Left lung (tissue), 10 donors: Measurements from ENCODE around the gene HAAO. TPM values are rescaled to one million over a fixed set of nuclear protein-coding genes. Genes with fewer than 3 reads are reported as not detected.
"Not testable (repeated sequence)": the region's sequence is repeated elsewhere in the genome, so short reads cannot be mapped to it uniquely, and the experiment has no call there.

Experiments
- ATAC-seq: fragments of 200-7000 bp; cut with Tn5 transposase; one replicate; pipeline ENCODE4 v1.9.1; 2020; ENCODE audit warnings: moderate library complexity
- DNase-seq, 4 donors: peaks; one replicate each; pipeline ENCODE4 v3.0.0-alpha.2; 2013 to 2020
- H3K27ac ChIP-seq, 2 donors: fragments of 200-600 bp; sonication (generic) in 1 of 2; one replicate each; pipeline versions ENCODE4 v1.5.0 to v1.8.0; 2020 to 2021
- H3K27me3 ChIP-seq, 2 donors: fragments of 200-600 bp; sonication (generic) in 1 of 2; one replicate each; pipeline versions ENCODE4 v1.5.0 to v1.8.0; 2020 to 2021
- H3K36me3 ChIP-seq, 2 donors: fragments of 200-600 bp; sonication (generic) in 1 of 2; one replicate each; pipeline versions ENCODE4 v1.5.0 to v1.8.0; 2020 to 2021
- H3K4me1 ChIP-seq, 2 donors: fragments of 200-600 bp; one replicate each; pipeline ENCODE4 v1.8.0; 2021
- H3K4me3 ChIP-seq, 2 donors: fragments of 200-600 bp; sonication (generic) in 1 of 2; one replicate each; pipeline versions ENCODE4 v1.5.0 to v1.8.0; 2020 to 2021; ENCODE audit warnings: mild to moderate bottlenecking in 1 of 2
- H3K9me3 ChIP-seq, 2 donors: fragments of 200-600 bp; sonication (generic) in 1 of 2; one replicate each; pipeline versions ENCODE4 v1.5.0 to v1.8.0; 2020 to 2021
- CTCF ChIP-seq, 2 donors: fragments of 200-600 bp; sonication (generic) in 1 of 2; IDR thresholded peaks; one replicate each; pipeline versions ENCODE4 v1.5.0 to v1.8.0; 2021; ENCODE audit warnings: antibody characterized with exemption in 2 of 2
- intact Hi-C, 2 donors: fragments of 100-400 bp; cut with DNase I; formaldehyde crosslinking; loops; one replicate each; pipeline versions ENCODE4 v1.11.2 to v1.14.2; 2022
- polyA plus RNA-seq, 6 donors: library from polyadenylated mRNA; unstranded; fragments of 120-200 nt; gene quantifications; one replicate each; pipeline ENCODE4 v1.2.1, GENCODE V29; 2013; ENCODE audit not compliant: insufficient read length in 6 of 6
- total RNA-seq, 2 donors: library from RNA; stranded (reverse); fragmentation: NEBNext Ultra II Directional; extraction: Animal tissue kit (Norgen Biotek cat#: 25700); gene quantifications; one replicate each; pipeline ENCODE4 v1.2.1, GENCODE V29; 2021
- donor health status: DM: no; HTN: yes; CAD: no.
- donor health status: DM: no; HTN: no; CAD: no.

The HAAO gene
- total and polyA plus RNA-seq, 8 donors: 6.2 to 32.8 (median 28.3) TPM

- no peak for DNase-seq
- Histone ChIP-seq H3K27me3 (no peaks in the 10 kb centered on the region), H3K36me3 (no peaks in the 10 kb centered on the region), H3K9me3 (no peaks in the 10 kb centered on the region), H3K4me1 (peaks cover 6 to 14% of the 10 kb centered on the region in 2 donors), H3K4me3 (no peak overlapping the region), H3K27ac (no peak overlapping the region)
- no peak for ATAC-seq
- no peak for TF ChIP-seq CTCF (IDR thresholded peaks at IDR 0.05)
- intact Hi-C loops: loop anchor here in 1 of 2 donors (10.0 kb wide), 1 partner anchor 397 kb away; no protein-coding TSS in a partner anchor
Observed at GRCh38 chr2:42838133-42838532, 45.8 kb upstream of the HAAO start.

DNA sequence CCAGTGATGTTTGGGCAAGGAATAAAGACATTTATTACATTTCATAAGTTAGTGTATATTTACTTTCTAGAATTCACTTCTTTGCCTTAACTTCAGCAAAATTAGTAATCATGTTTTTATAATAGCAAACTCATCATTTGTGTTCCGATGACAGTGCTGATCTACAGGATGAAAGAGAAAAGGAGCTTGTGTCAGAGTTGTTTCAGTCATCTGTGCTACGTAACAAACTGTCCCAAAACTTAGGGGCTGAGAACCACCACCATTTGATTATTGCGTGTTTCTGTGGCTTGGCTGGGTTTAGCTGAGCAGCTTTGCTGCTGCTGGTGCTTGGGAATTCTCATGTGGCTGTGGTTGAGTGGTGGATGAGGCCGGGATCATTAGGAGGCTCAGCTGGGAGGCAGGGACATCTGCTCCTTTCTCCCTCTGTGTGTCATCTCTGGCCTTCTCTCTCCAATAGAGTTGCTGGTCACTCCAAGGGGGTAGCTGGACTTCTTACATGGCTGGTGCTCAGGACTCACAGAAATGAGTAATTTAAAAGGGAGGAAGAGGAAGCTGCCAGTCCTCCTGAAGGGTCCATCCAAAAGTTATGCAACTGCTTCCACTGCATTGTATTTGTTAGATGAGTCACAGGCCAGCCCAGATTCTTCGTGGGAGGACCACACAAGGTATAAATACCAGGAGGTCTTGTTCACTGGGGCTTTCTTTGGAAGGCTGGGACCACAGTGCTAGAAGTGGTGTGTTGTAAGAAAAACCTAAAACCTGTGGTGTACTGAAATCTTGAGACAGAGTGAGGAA lies 43.4 kb upstream of the HAAO start:
- TF ChIP-seq CTCF (IDR thresholded peaks at IDR 0.05): no peak
- H3K4me3 ChIP-seq: no peak overlapping the region
- H3K36me3 ChIP-seq: no peaks in the 10 kb centered on the region
- DNase-seq (no peak), ATAC-seq (peak; percentile 83)
- no peaks in the 10 kb centered on the region for H3K9me3 ChIP-seq
- intact Hi-C loops: loop anchor here in 1 of 2 donors (10.0 kb wide), 1 partner anchor 399 kb away; no protein-coding TSS in a partner anchor
- H3K4me1 ChIP-seq: peaks cover 6 to 14% of the 10 kb centered on the region in 2 donors
- no peaks in the 10 kb centered on the region for H3K27me3 ChIP-seq
- H3K27ac ChIP-seq: peak overlapping the region in 1 of 2 donors; percentile 54

DNA sequence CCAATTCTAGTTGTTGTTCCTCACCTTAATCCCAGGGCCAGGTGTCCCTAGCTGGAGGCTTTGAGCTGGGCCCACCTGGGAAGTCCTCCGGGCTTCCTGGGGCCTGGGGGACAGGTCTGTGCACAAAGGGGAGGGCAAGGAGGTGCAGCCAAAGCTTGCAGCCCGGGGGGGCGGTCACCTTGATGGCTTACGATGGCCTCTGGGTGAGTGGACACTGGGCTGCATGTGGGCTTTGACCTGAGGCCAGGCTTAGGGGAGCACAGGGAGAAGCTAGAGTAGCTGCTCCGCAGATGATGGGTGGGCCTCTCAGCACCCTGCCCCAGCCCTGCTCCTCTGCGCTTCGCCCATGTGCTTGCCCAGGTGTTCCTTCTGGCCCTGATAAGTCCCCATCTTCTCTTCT lies 41.8 kb upstream of the HAAO start:
- H3K27me3 ChIP-seq: no peaks in the 10 kb centered on the region
- no peak overlapping the region for H3K27ac ChIP-seq
- H3K36me3 ChIP-seq: no peaks in the 10 kb centered on the region
- no peaks in the 10 kb centered on the region for H3K9me3 ChIP-seq
- TF ChIP-seq CTCF (IDR thresholded peaks at IDR 0.05): no peak
- peaks cover 6 to 19% of the 10 kb centered on the region in 2 donors for H3K4me1 ChIP-seq
- intact Hi-C loops: loop anchor here in 1 of 2 donors (10.0 kb wide), 1 partner anchor 401 kb away; no protein-coding TSS in a partner anchor
- ATAC-seq (no peak), DNase-seq (no peak)
- H3K4me3 ChIP-seq: no peak overlapping the region

GRCh38 chr2:42832289-42832634 lies 39.9 kb upstream of the HAAO start:
- ATAC-seq: no peak
- TF ChIP-seq CTCF (IDR thresholded peaks at IDR 0.05): no peak
- H3K9me3 ChIP-seq: no peaks in the 10 kb centered on the region
- H3K36me3 ChIP-seq: no peaks in the 10 kb centered on the region
- H3K27me3 ChIP-seq: peaks cover 0 to 8% of the 10 kb centered on the region in 2 donors
- H3K4me1 ChIP-seq: peaks cover 6 to 30% of the 10 kb centered on the region in 2 donors
- intact Hi-C loops: loop anchor here in 1 of 2 donors (10.0 kb wide), 1 partner anchor 403 kb away; no protein-coding TSS in a partner anchor
- no peak overlapping the region for H3K4me3 ChIP-seq
- no peak for DNase-seq
- H3K27ac ChIP-seq: no peak overlapping the region

- not testable (repeated sequence) for DNase-seq, H3K27me3 ChIP-seq
- H3K4me1 ChIP-seq: peaks cover 6 to 27% of the 10 kb centered on the region in 2 donors
Observed at GRCh38 chr2:42831575-42832288, 39.3 kb upstream of the HAAO start.

More at GRCh38 chr2:42831575-42832288, 39.3 kb upstream of the HAAO start:
- H3K4me3 ChIP-seq, ATAC-seq, H3K36me3 ChIP-seq, H3K27ac ChIP-seq, H3K9me3 ChIP-seq: not testable (repeated sequence)
- intact Hi-C loops: loop anchor here in 1 of 2 donors (10.0 kb wide), 1 partner anchor 403 kb away; no protein-coding TSS in a partner anchor
